Central memory CD4-positive, alpha-beta T cell (primary cell): Measurements from ENCODE around the gene PROM1.

Experiments used
- DNase-seq: peaks from one replicate; pipeline ENCODE4 v3.0.0; 2022

Gene PROM1

DNA sequence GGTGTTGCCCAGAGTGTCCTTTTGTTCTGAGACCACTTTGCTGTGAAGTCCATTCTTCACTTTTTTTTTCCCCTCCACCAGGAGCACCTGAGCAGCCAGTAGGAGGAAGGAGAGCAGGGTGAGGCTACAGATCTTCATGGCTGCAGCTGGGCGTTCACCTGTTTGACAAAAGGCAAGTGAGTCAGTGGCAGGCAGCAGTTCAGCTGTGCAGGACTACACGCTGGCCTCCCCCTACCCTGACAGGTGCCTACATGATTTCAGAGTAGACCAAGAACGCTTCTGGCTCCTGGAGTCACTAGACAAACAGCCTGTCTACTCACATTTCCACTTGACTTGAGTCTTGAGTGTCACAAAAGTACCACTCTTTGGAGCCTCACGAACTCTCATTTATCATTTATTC is 147.3 kb downstream of the PROM1 start:
- DNase-seq = no peak

GRCh38 chr4:15935504-15936402 is 148.1 kb downstream of the PROM1 start:
- DNase-seq = no peak

DNA sequence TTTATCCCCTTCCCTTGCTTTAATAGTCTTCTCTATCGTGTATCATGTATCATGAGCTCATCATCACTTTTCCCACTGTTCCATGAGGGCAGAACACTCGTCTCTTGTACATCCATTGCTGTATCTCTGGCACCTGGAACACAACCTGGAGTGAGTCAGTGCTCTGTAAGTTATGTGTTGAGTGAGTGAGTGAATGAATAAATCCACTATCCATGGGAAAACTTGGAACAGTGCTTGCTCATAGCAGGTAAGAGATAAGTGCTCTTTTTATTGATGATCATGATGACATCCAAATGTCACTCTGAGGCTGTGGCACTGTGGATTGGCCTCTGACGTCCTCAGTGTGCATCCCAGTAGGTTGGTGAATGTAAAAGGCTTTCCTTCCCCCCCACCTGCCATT is 149.6 kb downstream of the PROM1 start:
- no peak for DNase-seq

DNA sequence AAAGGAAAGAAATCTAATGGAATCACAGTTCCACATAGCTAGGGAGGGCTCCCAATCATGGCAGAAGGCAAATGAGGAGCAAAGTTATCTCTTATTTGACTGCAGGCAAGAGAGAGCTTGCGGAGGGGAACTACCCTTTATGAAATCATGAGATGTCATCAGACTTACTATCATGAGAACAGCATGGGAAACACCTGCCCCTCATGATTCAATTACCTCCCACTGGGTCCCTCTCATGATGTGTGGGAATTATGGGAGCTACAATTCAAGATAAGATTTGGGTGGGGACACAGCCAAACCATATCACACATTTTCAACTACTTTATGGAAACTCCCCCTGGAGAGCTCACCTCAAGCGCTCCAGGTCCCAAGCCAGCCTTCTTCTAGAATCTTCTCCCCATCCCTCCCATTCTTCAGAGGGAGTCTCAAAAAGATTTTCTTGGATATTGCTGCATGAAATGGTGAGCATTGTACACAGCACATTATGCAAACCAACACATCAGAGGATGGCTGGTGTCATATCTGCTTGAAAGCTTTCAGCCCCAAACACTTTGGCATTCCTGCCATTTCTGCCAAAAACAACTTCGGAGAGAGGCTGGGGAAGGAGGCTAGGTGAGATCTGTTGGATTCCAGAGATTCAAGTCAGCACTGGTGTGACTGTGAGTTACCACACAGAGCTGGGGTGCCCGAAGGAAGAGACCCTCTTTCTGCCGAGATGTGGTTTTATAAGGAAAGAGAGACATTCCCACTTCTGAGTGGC is 152.2 kb downstream of the PROM1 start:
- DNase-seq = no peak

GRCh38 chr4:15930314-15930713 is 153.5 kb downstream of the PROM1 start:
- DNase-seq = no peak

GRCh38 chr4:15929540-15929939 is 154.3 kb downstream of the PROM1 start:
- DNase-seq = no peak

- no peak for DNase-seq
These were observed 154.9 kb downstream of the PROM1 start for GRCh38 chr4:15928883-15929282.

DNA sequence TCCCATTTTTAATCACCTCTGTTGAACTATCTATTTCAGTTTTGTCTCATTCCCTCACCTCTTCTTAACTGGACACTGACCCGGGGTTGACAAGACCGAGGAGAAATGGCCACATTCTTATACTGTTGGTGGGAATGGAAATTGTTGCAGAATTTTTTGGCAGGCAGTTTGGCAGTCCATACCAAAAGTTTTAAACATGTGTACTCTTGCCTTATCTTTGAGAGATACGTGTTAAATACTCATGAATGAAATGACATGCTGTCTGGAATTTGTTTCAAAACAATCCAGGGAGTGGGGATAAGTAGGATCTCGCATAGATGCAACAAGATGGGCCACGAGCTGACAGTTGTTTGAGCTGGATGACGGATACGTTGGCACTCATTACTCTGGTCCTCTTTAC is 157.3 kb downstream of the PROM1 start:
- no peak for DNase-seq

DNA sequence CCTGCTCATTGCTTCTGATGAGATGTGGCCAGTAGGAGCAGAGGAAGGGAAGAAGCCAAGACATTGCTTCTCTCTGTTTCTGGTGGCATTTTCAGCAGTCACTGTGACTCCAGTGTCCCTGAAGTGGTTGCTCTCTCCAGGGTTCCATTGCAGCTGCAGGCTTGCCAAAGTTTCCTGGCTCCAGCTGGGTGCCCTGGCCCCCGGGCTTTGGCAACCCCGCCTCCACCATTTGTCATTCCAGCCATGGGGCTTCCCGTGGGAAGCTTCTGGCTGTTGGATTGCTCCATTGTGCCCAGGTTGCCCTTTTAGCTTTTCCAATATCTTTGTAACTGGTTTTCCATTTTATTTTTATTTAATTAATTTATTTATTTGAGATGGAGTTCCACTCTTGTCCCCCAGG is 158.0 kb downstream of the PROM1 start:
- no peak for DNase-seq

- no peak for DNase-seq
These were observed 162.3 kb downstream of the PROM1 start for GRCh38 chr4:15921592-15921932.

- no peak for DNase-seq
These were observed 162.9 kb downstream of the PROM1 start for GRCh38 chr4:15920723-15921591.

GRCh38 chr4:15918484-15919129 is 165.2 kb downstream of the PROM1 start:
- DNase-seq = no peak
